Stimulated activated CD4-positive, alpha-beta T cell treated with anti-CD3 and anti-CD28 coated beads, TNF-alpha, amount 100 ng/mL, for 48 hours (primary cell): Measurements from ENCODE around the gene RNF144B.
"Not testable (repeated sequence)": the region's sequence is repeated elsewhere in the genome, so short reads cannot be mapped to it uniquely, and the experiment has no call there.

Experiments
- DNase-seq, 3 donors: peaks; one replicate each; pipeline ENCODE4 v3.0.0-alpha.2; 2020; ENCODE audit warnings: low read depth in 3 of 3

Gene RNF144B

DNA sequence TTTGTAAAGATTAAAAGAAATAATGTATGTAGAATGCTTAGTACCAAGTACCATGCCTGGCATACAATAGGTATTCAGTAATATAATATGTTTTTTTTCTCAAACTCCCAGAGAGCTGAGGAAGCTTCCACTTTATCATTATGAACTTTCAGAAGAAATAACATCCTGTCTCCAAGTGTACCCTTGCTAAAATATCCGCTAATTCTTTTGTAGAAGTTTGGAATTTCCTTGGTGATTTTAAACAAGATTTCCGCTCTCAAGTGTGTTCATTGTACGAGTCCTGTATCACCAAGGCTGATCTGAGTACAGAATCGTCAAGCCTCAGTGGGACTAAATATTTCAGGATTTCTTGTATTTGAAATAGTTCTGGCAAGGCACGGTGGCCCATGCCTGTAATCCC is 16.1 kb upstream of the RNF144B start:
- no peak for DNase-seq

DNA sequence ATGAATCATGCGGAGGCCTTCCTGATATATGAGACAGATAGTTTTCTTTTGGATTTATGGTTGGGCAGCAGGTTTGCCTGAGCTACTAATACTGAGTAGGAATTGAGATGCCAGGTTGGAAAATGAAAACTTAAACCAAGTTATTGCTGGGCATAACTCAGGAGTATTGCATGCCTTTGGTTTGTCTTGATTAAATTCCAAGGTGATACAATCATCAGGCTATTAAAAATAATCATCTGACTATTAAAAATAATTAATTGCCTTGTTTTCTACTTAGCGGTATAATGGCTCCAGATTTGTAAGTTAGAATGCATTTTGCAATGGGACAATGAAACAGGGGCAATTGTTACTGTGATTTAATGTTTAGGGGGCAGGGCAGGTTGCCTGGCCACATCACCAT is 15.5 kb upstream of the RNF144B start:
- no peak for DNase-seq

GRCh38 chr6:18380158-18380836 is 6.9 kb upstream of the RNF144B start:
- no peak for DNase-seq

GRCh38 chr6:18380851-18381250 is 6.3 kb upstream of the RNF144B start:
- no peak for DNase-seq

- no peak for DNase-seq
These were observed 3.7 kb upstream of the RNF144B start for GRCh38 chr6:18383441-18383840.

GRCh38 chr6:18384621-18385020 is 2.5 kb upstream of the RNF144B start:
- DNase-seq, result no peak

DNA sequence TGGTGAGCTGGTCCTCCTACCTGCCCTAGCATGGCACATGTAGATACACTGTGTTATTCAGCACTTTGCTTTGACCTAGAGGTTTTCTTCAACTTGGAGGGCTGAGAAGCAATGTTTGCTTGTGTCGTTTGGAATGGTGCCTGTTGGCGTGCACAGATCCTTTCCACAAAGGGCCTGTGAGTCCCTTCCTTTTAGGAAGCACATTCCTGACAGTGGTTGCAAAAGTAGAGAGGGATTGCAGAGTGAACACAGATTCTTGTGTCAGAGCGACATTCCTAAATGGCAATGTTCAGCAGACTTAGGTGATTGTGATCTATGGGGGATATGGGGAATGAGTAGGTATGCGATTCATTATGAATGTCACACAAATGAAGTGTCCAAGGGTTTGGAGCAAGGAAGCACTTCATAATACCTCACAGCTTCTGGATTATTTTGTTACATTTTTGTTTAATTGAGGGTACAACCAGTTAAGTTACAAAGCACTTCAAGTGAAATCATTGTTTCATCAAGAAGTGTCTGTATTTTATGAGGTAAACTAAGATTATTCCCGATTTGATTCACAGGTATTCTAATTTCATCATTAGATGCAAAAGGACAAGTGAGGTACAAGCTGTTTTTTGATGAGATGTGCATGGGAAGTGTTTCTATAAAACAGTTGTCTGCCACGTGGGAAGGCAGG is 713 bp upstream of the RNF144B start:
- no peak for DNase-seq

DNA sequence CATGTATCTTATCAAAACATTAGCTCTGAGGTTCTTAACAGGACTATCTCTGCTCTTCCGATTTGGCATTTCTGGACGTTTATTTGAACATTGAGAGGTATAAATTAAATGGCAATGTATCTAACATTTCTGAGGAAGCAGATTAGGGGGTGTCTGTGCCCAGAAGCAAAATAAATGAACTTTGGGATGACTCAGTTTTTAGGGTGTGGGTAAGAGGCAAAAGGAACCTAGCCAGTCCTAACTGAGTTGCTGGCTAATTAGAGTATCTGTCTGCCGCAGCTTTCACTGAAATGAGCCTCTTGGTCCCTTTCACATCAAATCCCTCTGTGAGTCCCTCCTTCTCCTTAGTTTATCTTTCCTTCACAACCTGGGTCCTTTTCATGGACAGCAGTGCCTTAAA is 1.1 kb downstream of the RNF144B start:
- no peak for DNase-seq

GRCh38 chr6:18388942-18389341 is 1.8 kb downstream of the RNF144B start:
- DNase-seq, result no peak

DNA sequence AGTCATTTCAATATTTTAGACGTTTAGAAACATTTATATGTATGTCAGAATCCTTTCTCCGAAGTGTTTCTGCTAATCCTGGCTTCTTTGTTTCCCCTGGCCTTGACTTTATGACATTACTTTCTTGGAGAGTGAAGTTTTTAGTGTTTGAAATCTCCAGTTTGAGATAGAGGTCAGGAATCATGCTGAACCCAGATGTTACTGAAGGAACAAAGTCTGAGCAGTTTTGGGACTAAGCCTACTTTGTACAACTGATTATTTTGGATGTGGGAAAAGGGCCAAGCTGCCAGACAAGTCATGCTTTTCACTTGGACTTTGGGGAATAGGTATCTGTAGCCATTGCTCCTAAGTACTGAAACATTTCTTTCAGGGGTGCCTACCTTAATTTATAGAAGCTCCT is 2.3 kb downstream of the RNF144B start:
- DNase-seq, result no peak

DNA sequence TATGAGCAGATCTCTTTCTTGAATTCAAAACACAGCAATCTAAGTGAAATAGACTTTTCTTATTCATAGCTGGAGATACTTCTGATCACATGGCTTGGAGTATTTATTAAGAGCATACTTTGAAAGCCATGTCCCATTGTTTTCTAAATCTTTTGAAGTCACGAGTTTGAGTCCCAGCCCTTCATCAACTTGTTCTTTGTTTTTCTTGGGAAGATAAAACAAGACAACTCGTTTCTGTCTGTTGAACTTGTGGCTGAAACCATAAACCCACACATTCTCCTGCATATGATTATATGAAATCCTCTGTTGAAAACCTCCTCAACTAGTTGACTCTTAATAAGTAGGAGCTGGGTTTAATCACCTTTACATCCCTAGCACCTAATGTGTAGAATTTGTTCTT is 3.3 kb downstream of the RNF144B start:
- DNase-seq, result no peak

DNA sequence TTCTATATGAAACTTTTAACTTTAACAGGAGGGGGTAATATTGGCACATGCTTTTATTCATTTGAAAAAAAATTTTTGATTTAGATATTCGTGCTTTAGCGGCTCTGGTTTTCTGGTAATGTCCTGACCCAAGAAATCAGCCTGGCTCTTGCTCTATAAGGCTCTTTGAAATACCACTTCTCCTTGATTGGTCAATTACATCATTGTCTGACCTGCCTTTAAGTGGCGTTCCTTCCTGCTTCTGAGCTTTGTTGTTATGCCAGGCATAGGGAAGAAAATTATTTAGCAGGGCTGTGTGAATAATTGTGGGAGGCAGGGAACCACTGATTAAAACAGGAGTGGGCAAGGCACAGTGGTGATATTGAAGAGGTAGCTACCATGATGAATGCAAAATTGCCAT is 3.9 kb downstream of the RNF144B start:
- DNase-seq, result no peak

DNA sequence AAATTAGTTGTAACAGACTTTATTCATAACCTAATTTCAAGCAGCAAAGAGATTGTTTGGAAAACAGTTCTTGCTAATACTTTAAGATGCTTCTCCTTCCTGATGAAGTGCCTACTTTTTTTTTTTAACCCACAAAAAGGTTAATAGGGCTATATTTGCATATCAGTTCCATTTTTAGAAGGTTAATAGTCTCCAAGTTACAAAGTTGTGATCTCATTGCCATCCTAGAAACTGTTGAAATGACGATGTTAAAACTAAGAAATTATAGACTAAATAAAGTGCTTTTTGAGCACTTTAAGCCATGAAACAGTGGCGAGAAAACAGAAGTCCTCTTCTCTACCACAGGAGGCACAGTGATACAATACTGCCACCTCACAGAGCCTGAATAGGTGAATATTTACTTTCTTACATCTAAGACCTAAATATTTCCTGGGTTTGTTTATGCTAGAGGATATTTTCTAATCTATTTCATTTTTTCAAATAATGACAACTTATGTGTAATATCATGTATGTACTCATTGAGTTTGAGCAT is 5.3 kb downstream of the RNF144B start:
- no peak for DNase-seq

DNA sequence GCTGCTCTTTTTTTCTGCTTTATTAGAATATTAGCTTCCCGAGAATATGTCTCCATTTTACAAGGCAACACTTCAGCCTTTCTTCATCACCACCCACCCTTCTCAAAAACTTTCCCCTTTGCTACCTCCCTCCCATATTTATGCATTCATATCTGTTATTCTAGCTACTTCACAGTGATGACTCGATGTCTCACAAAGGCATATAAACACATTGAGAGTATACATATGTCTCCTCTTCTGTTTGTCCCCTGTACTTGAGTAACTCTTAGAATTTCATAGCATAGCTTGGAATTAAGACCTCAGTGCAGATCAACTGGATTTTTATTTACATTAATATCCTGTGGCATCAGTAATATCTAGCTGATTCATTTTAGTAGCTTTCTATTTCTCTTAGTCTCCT is 6.5 kb downstream of the RNF144B start:
- no peak for DNase-seq

GRCh38 chr6:18395177-18395855 is 8.2 kb downstream of the RNF144B start:
- DNase-seq, result no peak

GRCh38 chr6:18395856-18396197 is 8.7 kb downstream of the RNF144B start:
- no peak for DNase-seq

GRCh38 chr6:18397701-18398100 is 10.6 kb downstream of the RNF144B start:
- DNase-seq, result no peak

DNA sequence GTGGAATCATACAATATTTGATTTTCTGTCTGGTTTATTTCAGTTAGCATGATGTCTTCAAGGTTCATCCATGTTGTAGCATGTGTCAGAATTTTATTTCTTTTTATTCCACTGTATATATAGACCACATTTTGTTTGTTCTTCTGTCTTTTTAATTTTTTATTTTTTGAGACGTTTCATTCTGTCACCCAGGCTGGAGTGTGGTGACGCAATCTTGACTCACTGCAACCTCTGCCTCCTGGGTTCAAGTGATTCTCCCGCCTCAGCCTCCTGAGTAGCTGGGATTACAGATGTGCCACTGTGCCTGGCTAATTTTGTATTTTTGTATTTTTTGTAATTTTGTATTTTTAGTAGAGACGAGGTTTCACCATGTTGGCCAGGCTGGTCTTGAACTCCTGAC is 11.1 kb downstream of the RNF144B start:
- not testable (repeated sequence) for DNase-seq

DNA sequence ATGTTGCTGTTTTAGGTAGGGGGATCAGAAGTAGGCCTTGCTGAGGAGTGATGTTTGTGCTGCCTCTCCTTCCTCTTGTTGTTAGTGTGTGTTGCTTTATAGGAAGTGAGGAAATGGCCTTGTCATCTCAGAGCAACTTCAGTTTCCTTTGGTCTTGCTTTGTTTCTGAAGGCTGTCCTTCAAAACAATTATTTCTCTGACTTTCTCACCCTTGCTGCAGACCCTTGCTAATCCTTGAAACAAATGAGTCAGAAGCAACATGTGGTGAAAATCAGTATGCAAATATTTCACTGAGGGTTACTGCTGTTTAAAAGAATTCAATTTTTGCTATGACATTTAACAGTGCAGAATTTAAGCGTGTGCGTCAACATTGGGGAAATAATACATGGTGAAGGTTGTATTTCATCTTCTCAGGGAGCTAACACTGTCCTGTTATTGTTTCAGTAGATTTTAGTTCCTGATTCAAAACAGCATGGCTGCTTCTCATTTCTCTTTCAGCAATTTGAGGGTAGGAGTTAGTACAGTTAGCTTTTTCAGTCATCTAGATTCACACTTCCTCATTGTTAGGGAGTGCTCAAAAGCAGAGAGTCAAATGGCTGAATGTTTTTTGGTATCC is 13.8 kb downstream of the RNF144B start:
- no peak for DNase-seq

GRCh38 chr6:18404965-18405364 is 17.8 kb downstream of the RNF144B start:
- not testable (repeated sequence) for DNase-seq

- DNase-seq, result no peak
These were observed 18.5 kb downstream of the RNF144B start for GRCh38 chr6:18405477-18406293.
